CD4-positive, alpha-beta T cell treated with Interleukin-15 for 4 hours (primary cell): ENCODE data around the gene PDCD11.

Experiments used
- DNase-seq: peaks from one replicate; pipeline ENCODE4 v3.0.0-alpha.2; 2020; ENCODE audit warnings: low spot score

PDCD11 gene

DNA sequence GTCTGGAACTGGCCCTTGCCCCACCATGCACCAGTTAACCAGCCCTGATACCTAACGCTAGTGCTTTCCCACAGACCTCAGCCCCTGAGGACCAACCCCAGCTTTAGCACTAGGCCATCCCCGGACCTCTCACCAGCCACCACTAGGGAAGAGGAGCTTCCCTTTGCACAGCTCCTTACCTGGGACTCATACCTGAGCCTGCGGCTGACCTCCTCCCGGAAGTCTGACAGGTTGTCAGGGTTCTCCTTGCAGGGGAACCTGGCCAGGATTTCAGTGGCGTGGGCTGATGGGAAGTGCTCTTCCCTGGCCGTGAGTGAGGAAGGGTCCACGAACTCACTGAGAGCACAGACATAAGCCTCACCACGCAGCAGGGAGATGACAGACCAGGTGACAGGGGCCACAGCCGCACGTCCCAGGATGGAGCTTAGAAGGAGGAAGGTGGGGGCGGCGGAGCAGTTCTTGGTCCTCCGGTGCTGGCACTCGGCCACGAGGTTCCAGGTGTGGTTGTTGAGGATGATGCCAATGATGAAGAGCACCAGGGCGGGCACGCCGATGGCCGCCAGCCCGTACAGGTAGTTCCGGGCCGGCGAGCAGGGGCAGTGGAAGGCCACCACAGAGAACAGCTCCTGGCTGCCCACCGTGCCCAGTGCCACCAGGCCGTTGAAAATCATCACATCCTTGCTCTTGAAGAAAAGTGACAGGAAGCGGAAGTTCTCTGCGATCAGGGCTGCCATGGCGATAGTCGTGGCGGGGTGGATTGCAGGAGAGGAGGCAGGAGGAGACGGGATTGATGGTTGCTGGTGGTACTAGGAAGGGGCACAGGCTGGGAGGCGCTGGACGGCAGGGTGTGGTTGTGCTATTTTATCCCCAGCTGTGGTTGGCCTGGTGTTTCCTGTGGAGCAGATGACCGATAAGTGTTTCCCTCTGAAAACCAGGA lies 53.0 kb downstream of the PDCD11 start:
- DNase-seq, result no peak

DNA sequence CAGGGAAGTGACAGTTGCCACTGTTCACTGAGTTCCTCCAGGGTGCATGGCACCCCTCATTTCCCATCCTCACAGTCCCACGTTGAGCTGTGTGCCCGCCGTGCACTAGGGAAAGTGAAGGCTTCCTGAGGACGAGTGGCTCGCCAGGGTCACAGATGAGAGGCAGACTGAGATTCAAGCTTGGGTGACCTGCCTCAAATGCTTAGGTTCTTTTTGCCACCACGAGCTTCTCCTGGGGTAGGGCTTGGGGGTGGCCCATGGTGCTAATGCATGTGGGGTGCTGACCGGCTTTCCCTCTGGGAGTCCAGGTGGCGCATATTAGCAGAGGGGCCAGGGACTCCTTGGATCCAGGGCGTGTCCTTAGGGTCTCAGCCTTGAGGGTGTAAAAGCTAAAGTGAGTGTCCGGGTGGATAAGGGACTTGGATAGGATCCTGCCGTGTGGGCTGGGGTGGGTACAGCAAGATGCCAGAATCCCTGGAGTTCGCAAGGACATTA lies 53.8 kb downstream of the PDCD11 start:
- DNase-seq, result no peak

DNA sequence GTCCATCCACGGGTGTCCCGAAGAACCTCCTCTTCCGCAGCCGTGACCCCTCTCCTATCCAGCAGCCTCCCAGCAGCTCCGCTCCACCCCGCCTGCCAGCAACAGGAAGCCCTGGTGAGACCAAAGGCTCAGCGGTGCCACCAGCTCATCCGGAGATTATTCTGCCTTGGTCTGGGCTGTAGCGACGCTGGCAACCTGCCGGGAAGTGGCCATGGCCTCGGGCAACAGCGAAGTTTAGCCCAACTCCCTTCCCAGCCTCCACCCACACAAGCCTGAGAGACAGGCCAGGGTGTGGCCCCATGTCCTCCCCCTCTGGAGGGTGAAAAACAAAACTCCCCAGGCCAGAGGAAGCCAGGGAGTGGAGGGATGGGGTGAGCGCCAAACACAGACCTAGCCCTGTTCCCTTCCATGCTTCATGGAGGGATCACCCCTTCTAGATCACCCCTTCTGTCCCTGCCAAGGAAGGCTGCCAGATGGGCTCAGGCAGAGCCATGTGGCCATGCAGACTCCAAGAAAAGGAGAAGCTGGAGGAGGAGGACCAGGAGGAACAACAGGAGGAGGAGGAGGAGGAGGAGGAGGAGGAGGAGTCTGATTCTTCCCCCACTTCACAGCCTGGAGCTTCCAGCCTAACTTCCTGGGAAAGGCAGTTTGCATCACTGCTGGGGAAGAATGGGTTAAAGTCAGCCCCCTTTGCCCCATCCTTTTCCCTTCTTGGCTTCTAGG lies 54.8 kb downstream of the PDCD11 start:
- peak; percentile 57 for DNase-seq

DNA sequence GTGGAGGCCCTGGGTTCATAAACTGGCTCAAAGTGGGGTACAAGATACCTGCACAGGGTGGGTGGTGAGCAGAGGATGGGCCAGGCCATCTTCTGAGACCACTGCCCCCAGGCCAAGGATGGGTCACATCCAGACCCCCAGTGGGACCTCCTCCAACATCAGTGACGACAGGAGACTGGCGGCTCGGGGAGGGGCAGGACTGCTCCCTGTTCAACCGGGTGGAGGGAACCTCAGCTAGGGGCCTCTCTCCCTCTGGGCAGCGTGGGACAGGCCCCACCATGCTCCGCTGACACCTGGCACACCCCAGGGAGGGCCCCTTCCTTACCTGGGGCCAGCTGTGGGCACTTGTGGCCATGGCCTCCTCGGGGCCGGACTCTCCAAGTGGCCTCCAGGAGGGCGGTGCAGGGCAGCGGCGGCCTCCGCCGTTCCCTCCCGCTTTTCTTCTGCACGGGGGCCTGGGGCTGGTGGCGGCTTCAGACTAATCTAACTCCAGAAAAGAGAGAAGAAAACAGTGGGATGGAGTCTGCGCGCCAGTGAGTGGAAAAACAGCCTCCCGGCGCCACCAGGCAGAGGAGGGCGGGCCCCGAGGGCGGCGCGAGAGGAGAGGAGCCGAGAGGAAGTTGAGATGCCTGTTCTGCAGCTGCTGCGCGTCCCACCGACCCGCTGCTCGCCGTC lies 55.5 kb downstream of the PDCD11 start, which contains the start of gene CALHM2:
Gene CALHM2 (minus strand): TSS at position 540 of the 675 bp plus-strand sequence. CDS start 2,429 bp downstream, outside the sequence.
- DNase-seq, result peak; percentile 43

DNA sequence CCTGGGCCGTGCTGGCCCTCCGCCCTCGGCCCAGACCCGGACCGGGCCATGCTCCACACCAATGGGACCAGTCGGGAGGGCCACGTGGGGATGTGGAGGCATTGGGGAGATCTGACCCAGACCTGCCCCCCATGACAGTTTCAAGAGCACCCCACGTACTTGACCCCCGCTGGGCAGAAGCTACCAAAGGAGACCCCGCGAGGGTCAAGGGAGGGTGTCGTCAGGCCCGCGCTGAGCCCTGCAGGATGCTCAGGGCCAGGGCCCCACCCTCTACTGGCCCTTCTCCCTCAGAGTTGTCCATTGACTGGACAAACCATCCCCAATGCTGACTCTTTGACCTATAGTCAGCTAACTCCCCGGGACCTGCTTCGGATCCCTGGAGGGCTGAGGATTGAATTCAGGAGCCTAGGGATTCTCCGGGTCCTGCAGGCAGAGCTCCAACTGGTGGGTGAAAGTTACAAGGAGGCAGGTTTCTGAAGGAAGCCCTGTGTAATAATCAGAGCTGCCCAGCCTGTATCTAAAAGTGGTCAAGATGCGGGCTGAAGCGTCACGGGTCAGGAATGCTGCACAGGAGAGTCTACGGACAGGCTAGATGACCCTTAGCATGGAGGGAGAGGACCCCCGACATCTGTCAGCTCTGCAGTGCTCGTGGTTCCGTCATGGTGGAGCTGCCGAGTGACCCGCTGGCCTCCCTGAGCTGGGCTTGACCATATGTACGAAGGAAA lies 56.2 kb downstream of the PDCD11 start:
- no peak for DNase-seq

DNA sequence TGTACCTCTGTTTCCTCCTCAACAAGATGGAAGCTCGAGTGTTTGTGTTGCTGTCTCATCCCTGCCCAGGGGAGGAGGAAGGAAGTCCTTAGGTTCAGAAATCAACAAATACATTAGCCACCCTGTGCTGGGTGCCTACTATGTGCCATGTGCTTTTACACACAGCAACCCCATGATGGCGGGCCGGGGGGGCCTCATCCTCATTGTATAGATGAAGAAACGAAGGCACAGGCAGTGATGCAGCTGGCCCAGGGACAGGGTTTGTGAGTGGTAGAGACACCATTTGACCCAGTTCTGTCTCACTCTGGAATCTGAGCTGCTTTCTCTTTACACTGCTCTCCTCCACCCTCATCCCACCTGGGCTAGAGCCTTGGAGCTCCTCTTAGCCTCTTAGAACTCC lies 57.6 kb downstream of the PDCD11 start:
- no peak for DNase-seq

DNA sequence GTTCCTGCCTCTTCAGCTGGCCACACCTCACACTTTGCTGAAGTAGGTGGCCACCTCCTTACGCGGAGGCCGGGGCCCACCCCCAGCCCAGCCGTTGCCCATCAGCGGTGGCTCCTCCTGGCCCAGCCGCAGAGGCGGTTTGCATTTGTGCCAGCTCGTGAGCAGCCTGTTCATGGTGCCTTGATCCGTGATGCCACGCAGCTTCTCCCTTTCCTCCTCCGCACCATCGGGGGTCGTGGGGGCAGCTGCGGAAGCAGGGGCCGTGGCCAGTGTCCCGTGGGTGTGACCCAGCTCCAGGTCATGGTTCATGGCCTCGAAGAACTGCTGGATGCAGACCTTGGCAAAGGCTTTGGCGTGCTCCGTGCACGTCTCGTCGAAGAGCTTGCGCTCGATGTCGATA lies 58.8 kb downstream of the PDCD11 start:
- no peak for DNase-seq

DNA sequence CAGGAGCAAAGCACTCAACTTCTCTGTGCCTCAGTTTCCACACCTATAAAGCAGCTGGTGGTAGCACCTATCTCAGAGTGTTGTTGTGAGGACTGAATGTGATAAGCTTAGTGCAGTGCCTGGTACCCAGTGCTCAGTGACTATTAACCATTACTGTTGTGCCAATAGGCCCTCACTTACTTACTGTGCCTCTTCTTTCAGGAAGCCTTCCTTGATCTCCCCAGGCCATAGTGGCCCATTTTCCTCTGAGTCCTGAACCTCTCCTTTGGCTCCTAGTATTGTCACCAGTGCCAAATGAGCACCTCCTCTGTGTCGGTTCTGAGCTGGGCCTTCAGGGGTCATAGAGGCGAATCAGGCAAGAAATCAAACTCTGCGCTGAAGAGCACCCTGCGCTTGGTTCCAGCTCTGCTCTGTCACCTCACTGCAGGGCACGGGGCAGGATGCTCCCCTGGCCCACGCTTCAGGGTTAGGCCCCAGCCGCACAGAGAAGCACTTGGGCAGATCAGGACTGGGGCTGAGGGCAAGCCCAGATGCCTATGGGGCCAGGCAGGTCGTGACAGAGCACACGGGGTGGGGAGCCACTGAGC lies 59.7 kb downstream of the PDCD11 start:
- no peak for DNase-seq

DNA sequence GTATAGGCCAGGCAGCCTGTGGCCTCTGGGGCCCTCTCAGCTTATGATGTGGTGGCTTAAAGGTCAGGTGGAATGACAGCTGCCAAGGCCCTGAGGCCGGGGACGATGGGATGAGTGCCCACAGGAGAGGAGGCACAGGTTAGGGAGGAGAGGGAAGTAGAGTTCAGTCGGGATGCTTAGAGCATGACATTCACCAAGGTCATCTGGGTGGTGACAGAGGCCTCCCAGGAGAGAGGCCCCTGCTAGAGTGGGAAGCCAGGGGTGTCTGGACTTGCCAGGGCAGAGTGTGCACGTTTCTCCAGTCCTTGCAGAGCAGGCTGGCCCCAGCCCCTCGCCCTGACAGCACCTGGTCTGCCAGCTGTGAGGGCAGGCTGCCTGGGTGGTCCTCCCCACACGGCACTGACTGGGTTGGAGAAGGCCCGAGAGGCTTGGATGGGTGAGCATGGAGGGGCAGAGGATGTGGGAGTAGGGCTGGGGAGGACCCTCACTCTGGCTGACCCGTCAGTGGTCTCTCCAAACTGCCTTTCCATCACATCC lies 60.8 kb downstream of the PDCD11 start:
- no peak for DNase-seq

DNA sequence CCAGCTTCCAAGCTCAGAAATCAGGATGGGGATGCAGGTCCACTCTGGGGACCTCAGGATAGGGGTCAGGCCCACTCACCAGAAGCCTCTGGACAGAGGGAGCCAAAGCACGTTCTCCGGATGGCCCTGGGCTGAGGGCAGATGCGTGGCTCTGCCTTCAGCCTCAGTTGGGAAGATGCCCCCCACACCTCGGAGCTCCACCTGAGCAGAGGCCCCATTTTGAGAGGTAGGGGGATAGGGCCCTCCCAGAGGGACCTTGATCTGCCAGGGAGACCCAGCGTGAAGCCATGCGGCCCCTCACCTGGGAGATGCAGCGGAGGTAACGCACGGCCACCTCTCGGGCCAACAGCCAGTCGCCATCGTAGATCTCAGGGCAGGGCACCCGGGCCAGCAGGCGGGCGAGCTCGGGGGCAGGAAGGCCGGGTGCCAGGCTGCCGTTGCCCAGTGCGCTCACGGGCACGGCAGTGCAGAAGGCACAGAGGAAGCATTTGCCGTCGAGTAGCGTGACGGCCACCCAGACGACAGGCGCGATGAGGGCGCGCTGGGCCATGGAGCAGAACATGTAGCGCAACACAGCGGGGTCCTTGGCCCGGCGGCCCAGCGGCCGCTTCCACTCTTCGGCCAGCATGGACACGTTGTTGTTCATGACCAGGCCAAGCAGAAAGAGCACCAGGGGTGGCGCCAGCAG lies 61.6 kb downstream of the PDCD11 start:
- DNase-seq, result no peak

DNA sequence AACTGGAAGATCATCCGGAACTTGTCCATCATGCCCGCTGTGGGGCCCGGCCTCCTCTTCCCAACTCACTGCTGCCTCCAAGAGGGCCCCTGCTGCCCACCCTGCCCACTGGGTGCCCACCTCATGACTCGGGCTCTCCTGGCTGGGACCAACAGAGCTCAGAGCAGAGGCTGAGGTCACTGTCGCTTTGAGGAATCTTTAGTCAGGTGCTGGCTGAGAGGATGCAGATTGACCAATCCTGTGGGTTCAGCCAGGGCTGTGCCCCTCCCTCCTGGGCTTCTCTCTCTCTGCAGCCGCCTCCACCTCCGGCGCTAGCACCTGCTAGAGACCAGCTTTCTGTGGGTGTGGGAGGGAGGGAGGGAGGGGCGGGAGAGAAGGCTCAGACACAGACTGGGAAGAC lies 62.3 kb downstream of the PDCD11 start, which contains the start of gene CALHM1:
Gene CALHM1 (minus strand): TSS at position 181 of the 400 bp plus-strand sequence. CDS start 149 bp downstream, at position 32.
- no peak for DNase-seq

DNA sequence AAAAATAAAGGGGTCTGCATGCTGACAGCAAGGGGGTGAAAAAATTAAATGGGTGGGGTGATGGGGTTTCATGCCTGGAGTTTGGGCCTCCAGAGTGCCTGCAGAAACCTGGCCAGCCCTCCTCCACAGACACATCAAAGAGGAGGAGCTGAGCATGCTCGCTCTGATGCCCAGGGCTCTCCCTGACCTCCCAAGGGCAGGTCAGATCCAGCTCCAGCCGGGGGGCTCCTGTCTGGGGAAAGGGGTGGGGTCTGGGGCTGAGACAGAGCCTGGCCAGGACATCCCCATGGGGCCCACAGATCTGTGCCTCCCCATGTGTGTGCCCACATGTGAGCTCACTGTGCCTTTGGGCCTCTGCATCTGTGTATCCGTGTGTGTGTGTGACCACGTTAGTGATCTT lies 63.2 kb downstream of the PDCD11 start:
- DNase-seq, result no peak

DNA sequence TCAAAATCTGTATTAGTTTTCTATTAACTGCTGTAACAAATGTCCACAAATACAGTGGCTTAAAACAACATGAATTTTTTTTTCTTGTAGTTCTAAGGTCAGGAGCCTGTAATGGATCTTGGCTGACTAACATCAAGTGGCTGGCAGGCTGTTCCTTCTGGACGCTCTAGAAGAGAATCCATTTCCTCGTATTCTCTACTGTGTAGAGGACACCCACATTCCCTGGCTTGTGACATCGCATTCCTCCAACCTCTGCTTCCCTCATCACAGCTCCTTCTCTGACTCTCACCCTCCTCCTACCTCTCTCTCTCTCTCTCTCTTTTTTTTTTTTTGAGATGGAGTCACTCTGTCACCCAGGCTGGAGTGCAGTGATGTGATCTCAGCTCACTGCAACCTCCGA lies 67.1 kb downstream of the PDCD11 start:
- no peak for DNase-seq

DNA sequence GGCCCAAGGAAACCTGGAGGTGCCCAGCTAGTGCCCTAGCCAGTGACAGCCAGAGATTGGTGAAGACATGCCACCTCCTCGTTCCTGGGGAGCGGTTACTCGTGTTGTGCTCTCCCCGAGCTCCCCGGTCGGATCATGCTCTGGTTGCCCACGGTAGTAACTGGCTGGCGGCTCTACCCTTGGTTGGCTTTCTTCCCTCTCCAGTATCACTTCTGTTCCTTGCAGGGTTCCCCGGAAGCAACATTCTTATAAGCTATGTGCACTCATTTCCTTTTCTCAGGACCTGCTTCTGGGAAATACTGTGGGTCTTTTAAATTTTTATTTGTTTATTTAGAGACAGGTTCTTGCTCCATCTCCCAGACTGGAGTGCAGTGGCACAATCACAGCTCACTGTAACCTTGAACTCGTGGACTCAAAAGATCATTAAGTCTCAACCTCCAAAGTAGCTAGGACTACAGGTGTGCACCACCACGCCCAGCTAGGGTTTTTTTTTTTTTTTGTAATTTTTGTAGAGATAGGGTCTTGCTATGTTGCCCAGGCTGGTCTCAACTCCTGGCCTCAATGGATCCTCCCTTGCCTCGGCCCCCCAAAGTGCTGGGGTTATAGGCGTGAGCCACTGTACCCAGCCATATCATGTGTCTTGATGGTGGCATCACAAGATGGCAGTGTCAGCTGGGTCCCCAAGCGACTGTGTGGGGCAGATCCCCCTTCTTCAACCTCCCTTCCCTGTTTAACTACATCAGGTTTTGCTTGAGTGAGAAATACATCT lies 69.2 kb downstream of the PDCD11 start:
- DNase-seq, result no peak

DNA sequence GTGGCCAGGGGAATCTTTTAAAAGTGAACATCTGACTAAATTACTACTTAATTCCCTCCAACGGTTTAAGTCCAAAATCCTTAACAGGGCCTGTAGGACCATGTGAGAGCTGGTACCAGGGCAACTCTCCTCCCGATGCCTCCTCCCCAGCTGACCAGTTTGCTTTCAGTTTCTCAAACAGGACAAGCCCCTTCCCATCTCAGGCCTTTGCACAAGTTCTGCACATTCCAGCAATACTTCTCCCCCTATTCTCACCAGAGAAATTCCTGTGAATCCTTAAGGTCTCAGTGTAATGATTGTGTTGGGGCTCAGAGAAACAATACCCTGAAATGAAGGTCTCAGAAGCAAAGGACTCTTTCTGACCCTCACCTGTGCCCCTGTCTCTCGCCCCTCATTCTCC lies 70.3 kb downstream of the PDCD11 start:
- DNase-seq, result no peak

DNA sequence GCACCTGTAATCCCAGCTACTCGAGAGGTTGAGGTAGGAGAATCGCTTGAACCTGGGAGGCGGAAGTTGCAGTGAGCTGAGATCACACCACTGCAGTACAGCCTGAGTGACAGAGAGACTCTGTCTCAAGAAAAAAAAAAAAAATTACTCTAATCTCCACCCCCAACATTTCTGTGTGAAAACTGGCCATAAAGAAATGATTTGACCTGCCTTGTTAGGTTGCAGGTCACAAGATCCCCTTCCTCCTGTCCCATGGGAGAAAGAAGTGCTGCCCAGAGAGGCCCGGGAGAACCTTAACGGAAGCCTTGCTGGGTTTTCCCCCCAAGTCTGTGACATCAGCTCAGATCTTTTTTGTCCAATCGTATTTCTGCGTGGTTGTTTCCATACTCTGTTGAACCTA lies 71.0 kb downstream of the PDCD11 start:
- no peak for DNase-seq

DNA sequence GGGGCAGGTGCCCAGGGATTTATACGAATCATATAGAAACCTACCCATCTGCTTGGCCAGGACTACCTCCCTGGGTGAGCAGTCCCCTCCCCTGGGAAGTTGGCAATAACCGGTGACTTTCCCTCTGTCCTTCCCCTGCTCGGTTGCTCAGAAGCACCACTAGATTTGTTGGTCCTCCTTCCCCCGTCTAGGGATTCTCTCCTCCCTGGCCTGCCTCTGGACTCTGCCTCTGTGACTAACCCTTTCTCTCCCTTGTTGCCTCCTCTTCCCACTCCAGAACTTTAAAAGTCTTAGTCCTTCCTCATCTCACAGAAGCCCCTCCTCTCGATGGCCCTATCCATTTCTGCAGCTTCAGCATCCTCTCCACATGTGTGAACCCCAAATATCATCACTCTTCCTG lies 72.8 kb downstream of the PDCD11 start:
- no peak for DNase-seq

DNA sequence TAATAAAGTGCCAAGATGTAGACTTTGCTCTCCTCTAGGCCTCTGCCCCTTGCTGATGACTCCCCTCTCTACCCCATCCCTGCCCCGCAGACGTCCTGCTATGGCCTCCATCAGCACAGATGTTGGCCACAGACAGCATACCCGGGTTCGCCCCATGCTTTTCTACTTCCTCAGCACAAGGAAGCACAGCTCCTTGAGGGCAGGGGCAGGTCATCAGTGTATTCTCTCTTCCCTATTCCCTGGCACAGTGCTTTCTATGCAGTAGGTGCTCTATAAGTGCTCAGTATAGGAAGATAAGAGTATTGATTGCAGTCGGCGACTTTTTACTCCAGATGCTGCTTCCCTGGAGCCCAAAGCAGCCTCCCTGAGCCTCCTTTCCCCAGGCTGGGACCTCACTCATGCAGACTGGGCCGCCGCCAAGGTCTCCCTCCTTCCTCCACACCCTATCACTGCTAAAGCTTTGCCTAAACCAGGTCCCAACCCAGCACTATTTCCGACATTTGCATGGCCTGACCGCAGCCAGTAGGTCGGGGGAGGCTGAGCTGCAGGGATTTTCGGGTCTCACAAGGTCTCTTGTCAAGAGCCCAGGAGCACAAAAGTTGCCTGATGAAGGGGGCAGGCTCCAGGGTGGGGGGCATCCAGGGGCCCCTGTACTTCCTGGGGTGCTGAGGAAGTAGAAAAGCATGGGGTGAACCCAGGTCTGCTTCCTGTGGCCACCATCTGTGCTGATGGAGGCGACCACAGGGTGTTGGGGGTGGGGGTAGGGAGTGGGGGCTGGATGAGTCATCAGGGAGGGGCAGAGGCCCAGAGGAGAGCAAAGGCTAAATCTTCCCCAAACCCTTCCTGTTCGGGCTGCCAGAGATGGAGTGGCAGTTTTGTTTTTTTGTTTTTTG lies 74.6 kb downstream of the PDCD11 start:
- peak; percentile 85 for DNase-seq

DNA sequence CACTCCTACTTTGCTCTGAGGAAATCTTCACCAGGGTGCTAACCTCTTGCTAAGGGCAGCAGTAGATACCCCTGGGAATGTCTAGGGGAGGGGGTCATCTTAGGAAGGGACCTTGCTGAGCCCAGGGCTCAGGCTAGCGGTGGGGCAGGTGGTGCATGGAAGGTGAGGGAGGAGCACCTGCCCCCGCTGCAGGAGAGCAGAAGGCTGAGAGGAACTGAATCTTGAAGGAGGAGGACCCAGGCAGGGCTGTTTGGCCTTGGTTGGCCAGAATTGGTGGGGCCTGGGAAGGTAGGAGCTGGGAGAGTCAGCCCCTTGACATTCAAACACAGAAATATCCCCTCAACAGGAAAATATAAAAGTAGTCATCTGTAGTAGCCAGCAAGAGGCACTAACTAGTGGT lies 75.6 kb downstream of the PDCD11 start:
- no peak for DNase-seq
